ENCODE data around the gene PGS1.

PGS1 gene

DNA sequence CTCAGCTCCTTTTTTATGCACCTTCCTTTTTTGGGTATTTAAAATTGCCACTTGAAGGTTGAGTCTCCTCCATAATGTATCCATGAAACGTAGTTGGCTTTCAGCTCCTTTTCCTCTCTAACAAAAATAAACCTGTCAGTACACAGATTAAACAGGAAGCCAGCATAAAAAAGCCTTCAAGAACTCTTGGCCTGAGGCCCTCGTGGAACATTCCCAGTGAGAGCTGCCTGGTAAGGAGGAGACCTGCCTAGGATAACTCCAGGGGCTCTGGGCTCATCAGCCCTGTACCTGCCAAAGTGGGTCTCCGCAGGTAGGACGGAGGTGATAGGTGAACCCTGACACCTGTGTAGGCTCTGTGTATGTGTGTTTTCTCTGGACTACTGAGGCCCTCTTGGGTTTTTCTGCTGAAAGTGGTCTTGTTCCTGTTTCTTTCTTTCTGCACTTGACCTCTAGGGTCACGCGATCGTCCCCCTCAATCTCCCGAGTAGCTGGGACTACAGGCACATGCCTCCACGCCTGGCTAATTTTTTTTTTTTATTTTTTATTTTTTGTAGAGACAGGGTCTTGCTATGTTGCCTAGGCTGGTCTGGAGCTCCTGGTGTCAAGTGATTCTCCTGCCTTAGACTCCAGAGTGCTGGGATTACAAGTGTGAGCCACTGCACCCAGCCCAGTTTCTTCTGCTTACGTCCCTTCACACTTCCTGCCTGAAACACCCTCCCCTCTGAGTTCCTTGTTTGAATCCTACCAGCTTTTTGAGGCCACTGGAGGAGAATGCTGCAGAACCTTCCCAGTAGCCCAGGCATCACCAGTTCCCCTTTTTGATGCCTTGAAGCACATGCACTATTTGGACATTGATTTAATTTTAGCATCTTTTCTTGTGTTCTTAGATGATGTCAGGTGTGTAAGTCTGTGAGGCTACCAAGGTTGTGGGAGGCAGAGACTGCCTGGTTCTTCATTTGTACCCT lies 9.8 kb downstream of the PGS1 start:
- DNase-seq (ENCODE audit: low spot score) = no peak

GRCh38 chr17:78390241-78391050 lies 12.0 kb downstream of the PGS1 start:
- DNase-seq (ENCODE audit: low spot score) = peak; percentile 11

DNA sequence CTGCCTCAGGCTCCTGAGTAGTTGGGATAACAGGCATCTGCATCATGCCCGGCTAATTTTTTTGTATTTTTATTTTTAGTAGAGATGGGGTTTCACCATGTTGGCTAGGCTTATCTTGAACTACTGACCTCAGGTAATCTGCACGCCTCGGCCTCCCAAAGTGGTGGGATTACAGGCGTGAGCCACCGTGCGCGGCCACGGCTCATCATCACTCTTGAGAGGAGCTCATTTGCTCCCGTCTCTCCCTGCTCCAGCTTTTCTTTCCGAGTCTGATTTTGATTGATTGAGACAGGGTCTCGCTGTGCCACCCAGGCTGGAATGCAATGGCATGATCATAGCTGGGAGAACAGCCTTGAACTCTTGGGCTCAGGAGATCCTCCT lies 12.6 kb downstream of the PGS1 start:
- DNase-seq (ENCODE audit: low spot score) = no peak

DNA sequence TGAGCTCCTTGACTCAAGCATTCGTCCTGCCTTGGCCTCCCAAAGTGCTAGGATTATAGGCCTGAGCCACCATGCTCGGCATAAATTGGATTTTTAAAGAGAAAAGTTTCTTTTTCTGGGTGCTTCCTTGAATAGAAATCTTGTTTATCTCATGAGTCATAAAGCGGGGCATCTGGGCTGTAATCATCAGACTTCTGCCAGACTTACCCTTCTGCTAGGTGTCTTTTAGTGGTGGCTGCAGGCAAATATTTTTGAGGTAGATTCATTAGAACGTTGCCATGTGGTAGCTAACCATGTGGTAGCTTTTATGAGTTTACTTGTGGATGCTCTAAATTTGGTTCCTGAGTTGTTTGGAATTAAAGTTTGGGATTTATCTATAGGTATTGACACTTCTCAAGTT lies 13.4 kb downstream of the PGS1 start:
- peak; percentile 15 for DNase-seq (ENCODE audit: low spot score)

GRCh38 chr17:78392295-78392694 lies 13.8 kb downstream of the PGS1 start:
- DNase-seq (ENCODE audit: low spot score) = no peak

GRCh38 chr17:78393575-78393974 lies 15.1 kb downstream of the PGS1 start:
- DNase-seq (ENCODE audit: low spot score) = no peak

GRCh38 chr17:78394209-78394608 lies 15.8 kb downstream of the PGS1 start:
- no peak for DNase-seq (ENCODE audit: low spot score)

DNA sequence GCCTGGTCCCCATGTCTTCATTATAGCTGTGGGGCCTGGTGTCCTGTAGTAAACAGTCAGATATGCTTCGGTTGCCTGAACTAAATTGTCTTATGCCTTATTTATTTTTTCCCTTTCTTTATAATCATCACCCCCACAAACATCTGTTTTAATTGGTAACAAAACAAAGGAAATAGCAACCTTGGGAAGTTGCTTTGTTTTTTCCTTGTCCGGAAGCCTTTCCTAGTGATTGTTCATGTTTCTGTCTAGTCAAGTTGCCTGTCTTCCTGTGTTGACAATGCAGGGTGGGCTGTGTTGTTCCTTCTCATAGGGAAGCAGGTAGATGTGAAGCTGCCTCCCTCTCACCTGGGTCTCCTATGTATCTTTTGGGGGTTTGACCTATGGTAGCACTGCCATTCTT lies 16.7 kb downstream of the PGS1 start:
- no peak for DNase-seq (ENCODE audit: low spot score)

GRCh38 chr17:78396441-78397337 lies 18.2 kb downstream of the PGS1 start:
- DNase-seq (ENCODE audit: low spot score) = no peak

GRCh38 chr17:78397681-78398101 lies 19.2 kb downstream of the PGS1 start:
- no peak for DNase-seq (ENCODE audit: low spot score)

- DNase-seq (ENCODE audit: low spot score) = no peak
Measured at GRCh38 chr17:78398390-78398789, 19.9 kb downstream of the PGS1 start.

- DNase-seq (ENCODE audit: low spot score) = no peak
Measured at GRCh38 chr17:78399028-78399692, 20.7 kb downstream of the PGS1 start.

GRCh38 chr17:78399693-78400144 lies 21.3 kb downstream of the PGS1 start:
- no peak for DNase-seq (ENCODE audit: low spot score)

DNA sequence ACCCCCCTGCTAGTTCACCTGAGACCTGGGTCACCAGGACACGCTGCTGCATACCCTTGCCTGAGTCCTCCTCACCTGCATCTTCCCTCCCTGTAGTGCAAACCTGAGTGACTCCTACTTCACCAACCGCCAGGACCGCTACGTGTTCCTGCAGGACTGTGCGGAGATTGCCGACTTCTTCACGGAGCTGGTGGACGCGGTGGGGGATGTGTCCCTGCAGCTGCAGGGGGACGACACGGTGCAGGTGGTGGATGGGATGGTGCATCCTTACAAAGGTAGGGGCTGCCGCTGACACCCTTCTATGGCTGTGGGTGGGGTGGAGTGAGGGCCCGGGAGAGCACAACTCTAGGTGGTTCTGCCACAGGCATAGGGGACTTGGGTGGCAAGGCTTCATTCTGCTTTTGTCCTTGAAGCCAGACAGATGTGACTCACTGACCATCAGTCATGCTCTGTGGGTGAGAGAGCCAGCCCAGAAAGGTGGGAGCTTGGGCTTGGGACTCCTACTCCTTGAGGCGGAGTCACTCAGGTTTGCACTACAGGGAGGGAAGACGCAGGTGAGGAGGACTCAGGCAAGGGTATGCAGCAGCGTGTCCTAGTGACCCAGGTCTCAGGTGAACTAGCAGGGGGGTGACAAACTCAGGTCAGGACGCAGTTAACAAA lies 22.3 kb downstream of the PGS1 start:
- no peak for DNase-seq (ENCODE audit: low spot score)

- DNase-seq (ENCODE audit: low spot score) = no peak
Measured at GRCh38 chr17:78401246-78401645, 22.8 kb downstream of the PGS1 start.

DNA sequence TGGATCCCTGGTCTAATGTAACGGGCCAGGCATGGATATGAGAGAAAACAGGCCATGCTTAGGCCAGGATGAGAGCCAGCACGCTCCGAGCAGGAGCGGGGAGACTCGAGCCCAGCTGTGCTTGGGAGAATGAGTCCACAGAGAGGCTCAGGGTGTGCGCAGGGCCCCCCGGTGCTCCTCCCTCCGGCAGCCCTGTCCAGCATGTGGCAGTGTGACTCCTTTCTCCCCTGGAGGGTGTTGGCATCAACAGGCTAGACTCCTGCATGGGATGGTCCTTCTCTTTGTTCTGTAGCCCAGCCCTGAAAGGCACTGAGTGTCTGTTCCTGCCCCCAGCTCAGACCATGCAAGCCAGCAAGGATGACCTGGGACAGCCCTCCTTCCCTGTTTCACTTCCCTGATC lies 23.4 kb downstream of the PGS1 start:
- DNase-seq (ENCODE audit: low spot score) = no peak

DNA sequence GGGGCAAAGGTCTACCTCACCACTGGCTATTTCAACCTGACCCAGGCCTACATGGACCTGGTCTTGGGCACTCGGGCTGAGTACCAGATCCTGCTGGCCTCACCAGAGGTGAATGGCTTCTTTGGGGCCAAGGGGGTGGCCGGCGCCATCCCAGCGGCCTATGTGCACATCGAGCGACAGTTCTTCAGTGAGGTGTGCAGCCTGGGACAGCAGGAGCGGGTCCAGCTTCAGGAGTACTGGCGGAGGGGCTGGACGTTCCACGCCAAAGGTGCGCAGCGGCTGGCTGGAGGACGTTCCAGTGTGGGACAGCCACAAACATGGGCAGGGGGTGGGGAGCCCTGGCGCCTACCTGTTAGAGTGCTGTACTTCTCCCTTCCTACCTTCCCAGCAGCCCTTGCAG lies 25.4 kb downstream of the PGS1 start:
- DNase-seq (ENCODE audit: low spot score) = no peak

GRCh38 chr17:78406396-78406795 lies 27.9 kb downstream of the PGS1 start:
- DNase-seq (ENCODE audit: low spot score) = no peak

DNA sequence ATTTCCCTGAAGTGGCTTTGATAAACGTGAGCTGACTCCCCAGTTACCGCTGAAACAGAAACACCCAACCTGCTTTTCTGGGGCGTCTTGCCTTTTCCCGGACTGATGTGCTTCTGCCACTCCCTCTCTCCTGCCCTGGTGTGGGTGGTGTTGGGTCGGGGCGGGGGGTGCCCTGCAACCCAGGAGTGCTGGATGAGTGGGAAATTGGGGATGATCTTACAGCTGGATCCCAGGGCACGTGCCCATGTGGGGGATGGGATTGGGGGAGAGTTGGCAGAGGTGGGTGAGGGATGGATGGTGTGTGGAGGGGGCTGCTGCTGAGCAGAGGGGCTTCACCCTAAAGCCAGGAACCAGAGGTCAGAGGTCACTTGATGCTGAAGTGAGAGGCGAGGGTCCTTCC lies 28.5 kb downstream of the PGS1 start:
- no peak for DNase-seq (ENCODE audit: low spot score)

DNA sequence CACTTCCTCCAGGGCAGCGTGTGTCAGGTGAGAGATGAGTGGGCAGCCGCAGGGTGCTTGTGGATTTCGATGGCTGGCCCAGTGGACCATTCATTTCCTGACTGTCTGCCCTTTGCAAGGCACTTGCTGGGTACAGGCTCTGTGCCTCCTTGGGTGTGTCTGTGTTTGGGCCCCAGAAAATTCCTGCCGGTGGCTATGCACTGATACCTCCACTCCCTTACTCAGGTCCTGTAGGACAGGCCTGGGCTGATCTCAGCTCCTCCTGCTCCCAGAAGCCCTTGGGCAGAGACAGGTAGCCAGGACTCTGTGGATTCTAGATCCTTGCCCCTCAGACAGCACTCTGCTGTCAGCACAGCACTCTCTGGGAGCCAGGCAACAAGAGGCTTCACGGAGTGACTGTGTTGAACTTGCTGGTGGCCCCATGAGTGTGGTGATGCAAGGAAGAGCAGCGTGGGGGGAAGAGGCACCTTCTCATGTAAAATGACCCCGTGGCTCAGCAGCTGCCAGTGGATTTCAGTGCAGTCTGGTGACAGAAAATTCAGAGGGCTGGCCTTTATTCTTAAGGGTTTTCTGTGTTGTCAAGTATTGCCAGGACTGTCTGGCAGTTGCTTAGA lies 29.0 kb downstream of the PGS1 start:
- no peak for DNase-seq (ENCODE audit: low spot score)

All from LoVo (cell line).